WTC11 (cell line): ENCODE data around the gene STK38L. TPM values are rescaled to one million over a fixed set of nuclear protein-coding genes. Genes with fewer than 3 reads are reported as not detected.

ENCODE experiments used
- ATAC-seq: fragments of 200-7000 bp; cut with Tn5 transposase; 2 replicates; pipeline ENCODE4 v1.10.0; 2021; ENCODE audit warnings: mild to moderate bottlenecking, moderate library complexity
- CTCF ChIA-PET: fragments of 300-600 bp; sonication (Branson Sonifier 250); formaldehyde crosslinking; loops from one replicate; lab custom pipeline; 2021; ENCODE audit warnings: antibody characterized with exemption; lab: Charles Lee
- POLR2A ChIA-PET: fragments of 350-600 bp; sonication (Branson Sonifier 250); formaldehyde crosslinking; loops from one replicate; lab custom pipeline; 2021; ENCODE audit warnings: antibody characterized with exemption; lab: Charles Lee
- DNase-seq: peaks from one replicate; pipeline ENCODE4 v3.0.0; 2021; ENCODE audit warnings: low spot score
- H3K27ac Mint-ChIP-seq: 2 replicates; pipeline ENCODE4 v1.8.0; 2021; ENCODE audit warnings: mixed read lengths
- H3K27me3 Mint-ChIP-seq: 2 replicates; pipeline ENCODE4 v1.8.0; 2021; ENCODE audit warnings: low read depth, mild to moderate bottlenecking, moderate library complexity, mixed read lengths
- H3K36me3 Mint-ChIP-seq: 2 replicates; pipeline ENCODE4 v1.8.0; 2021; ENCODE audit warnings: mixed read lengths
- H3K4me1 Mint-ChIP-seq: 2 replicates; pipeline ENCODE4 v1.8.0; 2022; ENCODE audit warnings: mixed read lengths
- H3K4me3 Mint-ChIP-seq: 2 replicates; pipeline ENCODE4 v1.8.0; 2021; ENCODE audit warnings: mild to moderate bottlenecking, moderate library complexity, mixed read lengths
- H3K9me3 Mint-ChIP-seq: 2 replicates; pipeline ENCODE4 v1.8.0; 2021; ENCODE audit warnings: mixed read lengths
- AFF4 ChIP-seq: sonication (generic); formaldehyde crosslinking; IDR thresholded peaks from 2 replicates; pipeline ENCODE4 v1.8.1; 2023; ENCODE audit warnings: mild to moderate bottlenecking, missing genetic modification reagents, borderline replicate concordance
- ATF2 ChIP-seq: sonication (generic); formaldehyde crosslinking; IDR thresholded peaks from 2 replicates; pipeline ENCODE4 v1.8.1; 2022; ENCODE audit warnings: low read depth, missing genetic modification reagents, borderline replicate concordance
- CTCF ChIP-seq: fragments of 200-600 bp; IDR thresholded peaks from 2 replicates; pipeline ENCODE4 v1.8.0; 2022; ENCODE audit warnings: antibody characterized with exemption
- ELF4 ChIP-seq: sonication (generic); formaldehyde crosslinking; IDR thresholded peaks from 2 replicates; pipeline ENCODE4 v1.8.1; 2022; ENCODE audit warnings: low read depth, mild to moderate bottlenecking, moderate library complexity, missing genetic modification reagents
- ETV6 ChIP-seq: sonication (generic); formaldehyde crosslinking; IDR thresholded peaks from 2 replicates; pipeline ENCODE4 v1.8.1; 2022; ENCODE audit warnings: mild to moderate bottlenecking, missing genetic modification reagents
- FOXK1 ChIP-seq: sonication (generic); formaldehyde crosslinking; IDR thresholded peaks from 2 replicates; pipeline ENCODE4 v1.8.0; 2022; ENCODE audit warnings: mild to moderate bottlenecking, moderate library complexity, missing genetic modification reagents
- MYBL2 ChIP-seq: sonication (generic); formaldehyde crosslinking; IDR thresholded peaks from 2 replicates; pipeline ENCODE4 v1.8.1; 2023; ENCODE audit warnings: mild to moderate bottlenecking, moderate library complexity, missing genetic modification reagents
- USF2 ChIP-seq: sonication (generic); formaldehyde crosslinking; IDR thresholded peaks from 2 replicates; pipeline ENCODE4 v1.8.1; 2023; ENCODE audit warnings: mild to moderate bottlenecking, missing genetic modification reagents, moderate library complexity
- ZBTB21 ChIP-seq: sonication (generic); formaldehyde crosslinking; IDR thresholded peaks from 2 replicates; pipeline ENCODE4 v1.8.1; 2023; ENCODE audit warnings: mild to moderate bottlenecking, missing genetic modification reagents, borderline replicate concordance
- ZBTB43 ChIP-seq: sonication (generic); formaldehyde crosslinking; IDR thresholded peaks from 2 replicates; pipeline ENCODE4 v1.8.1; 2023; ENCODE audit warnings: mild to moderate bottlenecking, missing genetic modification reagents
- ZNF232 ChIP-seq: sonication (generic); formaldehyde crosslinking; IDR thresholded peaks from 2 replicates; pipeline ENCODE4 v1.8.0; 2022; ENCODE audit warnings: mild to moderate bottlenecking, missing genetic modification reagents
- ZNF281 ChIP-seq: sonication (generic); formaldehyde crosslinking; IDR thresholded peaks from 2 replicates; pipeline ENCODE4 v1.8.0; 2023; ENCODE audit warnings: mild to moderate bottlenecking, missing genetic modification reagents
- ZNF317 ChIP-seq: sonication (generic); formaldehyde crosslinking; IDR thresholded peaks from 2 replicates; pipeline ENCODE4 v1.8.1; 2023; ENCODE audit warnings: low read depth, mild to moderate bottlenecking, moderate library complexity, missing genetic modification reagents, borderline replicate concordance
- ZNF396 ChIP-seq: fragments of 250-450 bp; sonication (Bioruptor Pico); IDR thresholded peaks from 2 replicates; pipeline ENCODE4 v1.8.0; 2021; ENCODE audit warnings: mild to moderate bottlenecking, moderate library complexity, borderline replicate concordance
- total RNA-seq: library from RNA; stranded (reverse); gene quantifications from 3 replicates; pipeline ENCODE4 v1.2.3, GENCODE V29; 2021

STK38L gene
- total RNA-seq, 1 experiment from 2014 or later = 47.2 TPM

- Mint-ChIP-seq H3K9me3 (no peaks in the 10 kb centered on the region), H3K27ac (no peak overlapping the region)
Measured at GRCh38 chr12:27309293-27309994, 65.4 kb downstream of the STK38L start.

GRCh38 chr12:27309995-27310315 is 65.9 kb downstream of the STK38L start:
- Mint-ChIP-seq H3K4me3 (no peak overlapping the region), H3K36me3 (peaks cover 29% of the 10 kb centered on the region), H3K27me3 (no peaks in the 10 kb centered on the region), H3K9me3 (no peaks in the 10 kb centered on the region), H3K4me1 (no peaks in the 10 kb centered on the region), H3K27ac (no peak overlapping the region)
- no peak for ATAC-seq
- ChIA-PET CTCF (no interaction called here), POLR2A (no interaction called here)
- TF ChIP-seq ETV6 (CRISPR knock-in tag) (no peak), CTCF (no peak)
- no peak for DNase-seq

More at GRCh38 chr12:27309293-27309994, 65.4 kb downstream of the STK38L start:
- CTCF ChIA-PET = no interaction called here
- no peak for ATAC-seq
- TF ChIP-seq ELF4 (no peak), USF2 (CRISPR knock-in tag) (no peak), ZNF232 (CRISPR knock-in tag) (no peak), ZNF396 (CRISPR knock-in tag) (no peak)
- TF ChIP-seq, all 79 proteins: peak for 0
- no peaks in the 10 kb centered on the region for H3K4me1 Mint-ChIP-seq
- H3K4me3 Mint-ChIP-seq = no peak overlapping the region
- no peak for DNase-seq
- POLR2A ChIA-PET = no interaction called here
- no peaks in the 10 kb centered on the region for H3K27me3 Mint-ChIP-seq
- H3K36me3 Mint-ChIP-seq = peaks cover 24% of the 10 kb centered on the region

- no peak for DNase-seq
- Mint-ChIP-seq H3K36me3 (peaks cover 38% of the 10 kb centered on the region), H3K27me3 (no peaks in the 10 kb centered on the region)
- TF ChIP-seq ZNF317 (no peak), MYBL2 (CRISPR knock-in tag) (no peak)
- TF ChIP-seq, all 79 proteins: peak for 0
- ChIA-PET CTCF (interaction anchor here (1.1 kb wide), 1 partner anchor 11 kb away, joined by 3 read pairs; no protein-coding TSS in a partner anchor), POLR2A (no interaction called here)
- H3K4me1 Mint-ChIP-seq = peaks cover 11% of the 10 kb centered on the region
- H3K4me3 Mint-ChIP-seq = no peak overlapping the region
- H3K9me3 Mint-ChIP-seq = no peaks in the 10 kb centered on the region
- no peak for ATAC-seq
- H3K27ac Mint-ChIP-seq = no peak overlapping the region
Measured at GRCh38 chr12:27316947-27317346, 72.9 kb downstream of the STK38L start.

GRCh38 chr12:27319409-27319808 is 75.3 kb downstream of the STK38L start:
- peaks cover 11% of the 10 kb centered on the region for H3K4me1 Mint-ChIP-seq
- H3K4me3 Mint-ChIP-seq = no peak overlapping the region
- peak overlapping the region; percentile 80 for H3K27ac Mint-ChIP-seq
- DNase-seq (no peak), ATAC-seq (no peak; the same call in 1 of the 2 replicates)
- POLR2A ChIA-PET = no interaction called here
- CTCF ChIA-PET = interaction anchor here (1.3 to 2.9 kb wide), 2 partner anchors 13 to 65 kb away, joined by 3 to 24 read pairs; no protein-coding TSS in a partner anchor
- no peaks in the 10 kb centered on the region for H3K27me3 Mint-ChIP-seq
- H3K9me3 Mint-ChIP-seq = no peaks in the 10 kb centered on the region
- peaks cover 25% of the 10 kb centered on the region for H3K36me3 Mint-ChIP-seq
- TF ChIP-seq ZNF281 (CRISPR knock-in tag) (no peak), ZBTB21 (CRISPR knock-in tag) (no peak), ZBTB43 (CRISPR knock-in tag) (no peak), FOXK1 (no peak), ATF2 (CRISPR knock-in tag) (no peak), AFF4 (no peak)
